HepG2 (cell line): ENCODE data around the gene CES3. TPM values are rescaled to one million over a fixed set of nuclear protein-coding genes. Genes with fewer than 3 reads are reported as not detected.
A peak's percentile ranks its signal among the peaks of the same experiment; 100 is the strongest.

Experiments used
- ASH2L ChIP-seq: fragments of 300-600, 200-600 bp; sonication (generic); IDR thresholded peaks from 2 replicates; pipeline ENCODE4 v1.7.0; 2017; ENCODE audit warnings: low read depth, mild to moderate bottlenecking, moderate library complexity, mixed read lengths, low read length; ENCODE audit not compliant: insufficient read length
- ERF ChIP-seq: IDR thresholded peaks from 2 replicates; pipeline ENCODE4 v1.6.1; 2018; ENCODE audit warnings: missing biosample characterization, missing genetic modification reagents
- HDAC1 ChIP-seq: sonication (generic); formaldehyde crosslinking; IDR thresholded peaks from 2 replicates; pipeline ENCODE4 v1.5.1; 2020; ENCODE audit warnings: mild to moderate bottlenecking, missing genetic modification reagents
- MEF2D ChIP-seq: sonication (generic); formaldehyde crosslinking; IDR thresholded peaks from 2 replicates; pipeline ENCODE4 v1.5.1; 2020; ENCODE audit warnings: mild to moderate bottlenecking, missing genetic modification reagents
- REL ChIP-seq: sonication (generic); formaldehyde crosslinking; conservative IDR thresholded peaks from 2 replicates; pipeline ENCODE4 v1.8.0; 2022; ENCODE audit warnings: mild to moderate bottlenecking, missing genetic modification reagents, moderate library complexity
- ZFY ChIP-seq: sonication (generic); formaldehyde crosslinking; IDR thresholded peaks from 2 replicates; pipeline ENCODE4 v1.4.0; 2020; ENCODE audit warnings: missing genetic modification reagents
- ZNF441 ChIP-seq: sonication (generic); formaldehyde crosslinking; IDR thresholded peaks from 2 replicates; pipeline ENCODE4 v1.7.0; 2021; ENCODE audit warnings: missing genetic modification reagents, borderline replicate concordance
- polyA plus RNA-seq, 8 experiments: library from polyadenylated mRNA; depleted of rRNA in 3 of 8; stranded (reverse) in 7 of 8; unstranded in 1 of 8; fragments of >200 nt; fragmentation: Illumina TruSeq in 4 of 8; extraction: Trizol in 4 of 8; gene quantifications; 2 replicates each; pipeline versions ENCODE4 v1.2.1 to v1.2.3, GENCODE V29; 2011 to 2016; ENCODE audit warnings: low read depth in 4 of 8, missing spikeins in 1 of 8, mixed read lengths in 1 of 8; ENCODE audit not compliant: insufficient read depth in 1 of 8
- total RNA-seq, 5 experiments: library from RNA; depleted of rRNA; stranded (reverse); fragments of >200 nt; fragmentation: Illumina TruSeq; extraction: Trizol; gene quantifications; 2 replicates each; pipeline ENCODE4 v1.2.3, GENCODE V29; 2016; ENCODE audit warnings: low read depth in 1 of 5
- TF ChIP-seq, protein P1 (sequence below): sonication (generic); formaldehyde crosslinking; IDR thresholded peaks from 2 replicates; pipeline ENCODE4 v1.4.0; 2020; ENCODE audit warnings: missing genetic modification reagents
- TF ChIP-seq, protein P2 (sequence below), 2 experiments: sonication (generic) in 1 of 2; formaldehyde crosslinking in 1 of 2; IDR thresholded peaks; 2 replicates each; pipeline versions ENCODE4 v1.4.0 to v1.6.1; 2016 to 2020; ENCODE audit warnings: borderline replicate concordance in 1 of 2, low read depth in 1 of 2, mild to moderate bottlenecking in 1 of 2, missing genetic modification reagents in 1 of 2
- TF ChIP-seq, protein P3 (sequence below): sonication (generic); formaldehyde crosslinking; conservative IDR thresholded peaks from 2 replicates; pipeline ENCODE4 v1.4.0; 2020; ENCODE audit warnings: missing genetic modification reagents
- TF ChIP-seq, protein P4 (sequence below): sonication (generic); formaldehyde crosslinking; IDR thresholded peaks from 2 replicates; pipeline ENCODE4 v1.5.0; 2020; ENCODE audit warnings: mild to moderate bottlenecking, missing genetic modification reagents, borderline replicate concordance
- TF ChIP-seq, protein P5 (sequence below): sonication (generic); formaldehyde crosslinking; IDR thresholded peaks from 2 replicates; pipeline ENCODE4 v1.8.0; 2022; ENCODE audit warnings: missing genetic modification reagents, mild to moderate bottlenecking, moderate library complexity, borderline replicate concordance

Gene CES3
- total and polyA plus RNA-seq, 2 of the 13 experiments (the other 11 are each of a cell fraction or from before 2014, with no cell fraction given): 6.6 to 17.4 TPM

DNA sequence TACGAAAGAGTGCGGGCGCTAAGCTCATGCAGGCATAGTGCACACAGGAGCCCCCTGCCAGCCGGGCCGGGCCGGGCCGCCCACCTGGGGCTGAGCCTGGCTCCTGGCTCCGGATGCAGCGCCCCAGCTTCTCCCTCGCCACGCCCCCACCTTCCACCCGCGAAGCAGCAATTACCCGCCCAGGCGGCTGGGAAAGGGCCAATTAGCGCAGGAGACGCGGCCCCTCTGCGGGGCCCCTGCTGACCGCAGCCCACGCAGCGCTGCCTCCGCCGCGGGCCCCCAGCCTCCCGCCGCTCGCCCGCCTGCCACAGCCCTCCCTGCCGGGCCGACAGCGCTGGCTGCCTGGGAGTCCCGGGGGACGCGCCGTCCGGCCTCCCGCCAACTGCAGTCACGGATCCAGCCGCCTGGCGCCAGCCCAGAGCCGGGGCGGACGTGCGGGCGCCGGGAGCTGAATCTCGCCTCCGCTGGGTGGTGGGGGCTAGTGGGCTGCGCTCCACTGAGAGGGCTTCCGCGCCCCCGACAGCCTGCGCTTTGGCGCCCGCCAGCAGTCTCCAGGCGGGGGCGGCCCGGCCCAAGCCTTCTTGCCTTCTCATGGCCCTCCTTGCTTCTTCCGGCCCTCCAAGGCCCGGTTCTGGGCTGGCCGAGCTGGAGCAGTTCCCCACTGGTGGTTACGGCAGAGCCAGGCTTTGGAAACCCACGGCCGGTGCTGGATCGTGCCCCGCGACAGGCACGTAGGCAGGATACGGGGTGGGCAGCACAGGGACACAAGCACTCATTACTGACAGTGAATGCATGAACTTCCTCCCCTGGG is 53.0 kb downstream of the CES3 start (continued):
- TF ChIP-seq, protein P1, sequence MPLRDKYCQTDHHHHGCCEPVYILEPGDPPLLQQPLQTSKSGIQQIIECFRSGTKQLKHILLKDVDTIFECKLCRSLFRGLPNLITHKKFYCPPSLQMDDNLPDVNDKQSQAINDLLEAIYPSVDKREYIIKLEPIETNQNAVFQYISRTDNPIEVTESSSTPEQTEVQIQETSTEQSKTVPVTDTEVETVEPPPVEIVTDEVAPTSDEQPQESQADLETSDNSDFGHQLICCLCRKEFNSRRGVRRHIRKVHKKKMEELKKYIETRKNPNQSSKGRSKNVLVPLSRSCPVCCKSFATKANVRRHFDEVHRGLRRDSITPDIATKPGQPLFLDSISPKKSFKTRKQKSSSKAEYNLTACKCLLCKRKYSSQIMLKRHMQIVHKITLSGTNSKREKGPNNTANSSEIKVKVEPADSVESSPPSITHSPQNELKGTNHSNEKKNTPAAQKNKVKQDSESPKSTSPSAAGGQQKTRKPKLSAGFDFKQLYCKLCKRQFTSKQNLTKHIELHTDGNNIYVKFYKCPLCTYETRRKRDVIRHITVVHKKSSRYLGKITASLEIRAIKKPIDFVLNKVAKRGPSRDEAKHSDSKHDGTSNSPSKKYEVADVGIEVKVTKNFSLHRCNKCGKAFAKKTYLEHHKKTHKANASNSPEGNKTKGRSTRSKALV (CRISPR knock-in tag): peak; percentile 77
- TF ChIP-seq, protein P2, sequence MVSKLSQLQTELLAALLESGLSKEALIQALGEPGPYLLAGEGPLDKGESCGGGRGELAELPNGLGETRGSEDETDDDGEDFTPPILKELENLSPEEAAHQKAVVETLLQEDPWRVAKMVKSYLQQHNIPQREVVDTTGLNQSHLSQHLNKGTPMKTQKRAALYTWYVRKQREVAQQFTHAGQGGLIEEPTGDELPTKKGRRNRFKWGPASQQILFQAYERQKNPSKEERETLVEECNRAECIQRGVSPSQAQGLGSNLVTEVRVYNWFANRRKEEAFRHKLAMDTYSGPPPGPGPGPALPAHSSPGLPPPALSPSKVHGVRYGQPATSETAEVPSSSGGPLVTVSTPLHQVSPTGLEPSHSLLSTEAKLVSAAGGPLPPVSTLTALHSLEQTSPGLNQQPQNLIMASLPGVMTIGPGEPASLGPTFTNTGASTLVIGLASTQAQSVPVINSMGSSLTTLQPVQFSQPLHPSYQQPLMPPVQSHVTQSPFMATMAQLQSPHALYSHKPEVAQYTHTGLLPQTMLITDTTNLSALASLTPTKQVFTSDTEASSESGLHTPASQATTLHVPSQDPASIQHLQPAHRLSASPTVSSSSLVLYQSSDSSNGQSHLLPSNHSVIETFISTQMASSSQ (IDR thresholded peaks at IDR 0.05; ENCODE audit: low read depth): no peak
- TF ChIP-seq, protein P2 (CRISPR knock-in tag; IDR thresholded peaks at IDR 0.05; ENCODE audit: borderline replicate concordance): 0 out of 2 replicates have a peak, but pooled peaks have one; percentile 34
- TF ChIP-seq, protein P3, sequence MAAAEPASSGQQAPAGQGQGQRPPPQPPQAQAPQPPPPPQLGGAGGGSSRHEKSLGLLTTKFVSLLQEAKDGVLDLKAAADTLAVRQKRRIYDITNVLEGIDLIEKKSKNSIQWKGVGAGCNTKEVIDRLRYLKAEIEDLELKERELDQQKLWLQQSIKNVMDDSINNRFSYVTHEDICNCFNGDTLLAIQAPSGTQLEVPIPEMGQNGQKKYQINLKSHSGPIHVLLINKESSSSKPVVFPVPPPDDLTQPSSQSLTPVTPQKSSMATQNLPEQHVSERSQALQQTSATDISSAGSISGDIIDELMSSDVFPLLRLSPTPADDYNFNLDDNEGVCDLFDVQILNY (CRISPR knock-in tag): 0 out of 2 replicates have a peak, but pooled peaks have one; percentile 7
- TF ChIP-seq MEF2D (CRISPR knock-in tag): peak; percentile 3; the same call in 1 of the 2 replicates
- TF ChIP-seq, protein P4, sequence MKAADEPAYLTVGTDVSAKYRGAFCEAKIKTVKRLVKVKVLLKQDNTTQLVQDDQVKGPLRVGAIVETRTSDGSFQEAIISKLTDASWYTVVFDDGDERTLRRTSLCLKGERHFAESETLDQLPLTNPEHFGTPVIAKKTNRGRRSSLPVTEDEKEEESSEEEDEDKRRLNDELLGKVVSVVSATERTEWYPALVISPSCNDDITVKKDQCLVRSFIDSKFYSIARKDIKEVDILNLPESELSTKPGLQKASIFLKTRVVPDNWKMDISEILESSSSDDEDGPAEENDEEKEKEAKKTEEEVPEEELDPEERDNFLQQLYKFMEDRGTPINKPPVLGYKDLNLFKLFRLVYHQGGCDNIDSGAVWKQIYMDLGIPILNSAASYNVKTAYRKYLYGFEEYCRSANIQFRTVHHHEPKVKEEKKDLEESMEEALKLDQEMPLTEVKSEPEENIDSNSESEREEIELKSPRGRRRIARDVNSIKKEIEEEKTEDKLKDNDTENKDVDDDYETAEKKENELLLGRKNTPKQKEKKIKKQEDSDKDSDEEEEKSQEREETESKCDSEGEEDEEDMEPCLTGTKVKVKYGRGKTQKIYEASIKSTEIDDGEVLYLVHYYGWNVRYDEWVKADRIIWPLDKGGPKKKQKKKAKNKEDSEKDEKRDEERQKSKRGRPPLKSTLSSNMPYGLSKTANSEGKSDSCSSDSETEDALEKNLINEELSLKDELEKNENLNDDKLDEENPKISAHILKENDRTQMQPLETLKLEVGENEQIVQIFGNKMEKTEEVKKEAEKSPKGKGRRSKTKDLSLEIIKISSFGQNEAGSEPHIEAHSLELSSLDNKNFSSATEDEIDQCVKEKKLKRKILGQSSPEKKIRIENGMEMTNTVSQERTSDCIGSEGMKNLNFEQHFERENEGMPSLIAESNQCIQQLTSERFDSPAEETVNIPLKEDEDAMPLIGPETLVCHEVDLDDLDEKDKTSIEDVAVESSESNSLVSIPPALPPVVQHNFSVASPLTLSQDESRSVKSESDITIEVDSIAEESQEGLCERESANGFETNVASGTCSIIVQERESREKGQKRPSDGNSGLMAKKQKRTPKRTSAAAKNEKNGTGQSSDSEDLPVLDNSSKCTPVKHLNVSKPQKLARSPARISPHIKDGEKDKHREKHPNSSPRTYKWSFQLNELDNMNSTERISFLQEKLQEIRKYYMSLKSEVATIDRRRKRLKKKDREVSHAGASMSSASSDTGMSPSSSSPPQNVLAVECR (CRISPR knock-in tag): peak; percentile 35; the same call in 1 of the 2 replicates
- peak; percentile 20; the same call in 1 of the 2 replicates for TF ChIP-seq HDAC1
- TF ChIP-seq, protein P5, sequence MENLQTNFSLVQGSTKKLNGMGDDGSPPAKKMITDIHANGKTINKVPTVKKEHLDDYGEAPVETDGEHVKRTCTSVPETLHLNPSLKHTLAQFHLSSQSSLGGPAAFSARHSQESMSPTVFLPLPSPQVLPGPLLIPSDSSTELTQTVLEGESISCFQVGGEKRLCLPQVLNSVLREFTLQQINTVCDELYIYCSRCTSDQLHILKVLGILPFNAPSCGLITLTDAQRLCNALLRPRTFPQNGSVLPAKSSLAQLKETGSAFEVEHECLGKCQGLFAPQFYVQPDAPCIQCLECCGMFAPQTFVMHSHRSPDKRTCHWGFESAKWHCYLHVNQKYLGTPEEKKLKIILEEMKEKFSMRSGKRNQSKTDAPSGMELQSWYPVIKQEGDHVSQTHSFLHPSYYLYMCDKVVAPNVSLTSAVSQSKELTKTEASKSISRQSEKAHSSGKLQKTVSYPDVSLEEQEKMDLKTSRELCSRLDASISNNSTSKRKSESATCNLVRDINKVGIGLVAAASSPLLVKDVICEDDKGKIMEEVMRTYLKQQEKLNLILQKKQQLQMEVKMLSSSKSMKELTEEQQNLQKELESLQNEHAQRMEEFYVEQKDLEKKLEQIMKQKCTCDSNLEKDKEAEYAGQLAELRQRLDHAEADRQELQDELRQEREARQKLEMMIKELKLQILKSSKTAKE (CRISPR knock-in tag): peak; percentile 66; the same call in 1 of the 2 replicates
- 0 out of 2 replicates have a peak, but pooled peaks have one; percentile 25 for TF ChIP-seq ERF
- TF ChIP-seq ZFY (CRISPR knock-in tag): peak; percentile 53
- TF ChIP-seq ASH2L: peak; percentile 34
- peak; percentile 63; the same call in 1 of the 2 replicates for TF ChIP-seq REL
- TF ChIP-seq ZNF441 (CRISPR knock-in tag): no peak
